Kidney epithelial cell (primary cell): ENCODE measurements around the gene LSM14A. TPM values are rescaled to one million over a fixed set of nuclear protein-coding genes. Genes with fewer than 3 reads are reported as not detected.
"Not testable (repeated sequence)": the region's sequence is repeated elsewhere in the genome, so short reads cannot be mapped to it uniquely, and the experiment has no call there.

Source experiments
- DNase-seq: peaks from one replicate; pipeline ENCODE4 v3.0.0-alpha.2; 2010; ENCODE audit warnings: low read depth
- H3K27me3 ChIP-seq: 2 replicates; pipeline ENCODE4 v1.6.0; 2011; ENCODE audit warnings: low read length; ENCODE audit not compliant: control insufficient read depth, insufficient read depth
- H3K36me3 ChIP-seq: 2 replicates; pipeline ENCODE4 v1.5.1; 2011; ENCODE audit warnings: low read length; ENCODE audit not compliant: control insufficient read depth, insufficient read depth
- H3K4me3 ChIP-seq: 2 replicates; pipeline ENCODE4 v1.5.1; 2011; ENCODE audit warnings: low read depth, mild to moderate bottlenecking, control low read depth, low read length
- total RNA-seq: library from RNA; depleted of rRNA; stranded (reverse); fragments of >200 nt; gene quantifications from 2 replicates; pipeline ENCODE4 v1.2.3, GENCODE V29; 2015
- TF ChIP-seq, protein P1 (sequence below): IDR thresholded peaks from 2 replicates; pipeline ENCODE4 v1.5.1; 2011; ENCODE audit warnings: mild to moderate bottlenecking, moderate library complexity, low read length, control low read depth, inconsistent platforms; ENCODE audit not compliant: insufficient read depth, poor library complexity, severe bottlenecking

Gene LSM14A
- total RNA-seq, 1 donor from 2014 or later, result 105 TPM

DNA sequence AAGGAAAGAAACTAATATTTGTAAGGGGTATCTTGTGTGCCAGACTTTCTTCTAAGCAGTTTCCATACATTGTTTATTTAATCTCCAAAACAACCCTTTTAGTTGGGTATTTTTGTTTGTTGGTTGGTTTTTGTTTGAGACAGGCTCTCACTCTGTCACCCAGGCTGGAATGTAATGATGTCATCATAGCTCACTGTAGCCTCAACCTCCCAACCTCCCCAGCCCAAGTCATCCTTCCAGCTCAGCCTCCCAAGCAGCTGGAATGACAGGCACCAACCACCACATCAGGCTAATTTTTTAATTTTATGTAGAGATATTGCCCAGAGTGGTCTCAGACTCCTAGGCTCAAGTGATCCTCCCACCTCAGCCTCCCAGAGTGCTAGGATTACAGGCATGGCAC is 41.2 kb upstream of the LSM14A start:
- TF ChIP-seq, protein P1, sequence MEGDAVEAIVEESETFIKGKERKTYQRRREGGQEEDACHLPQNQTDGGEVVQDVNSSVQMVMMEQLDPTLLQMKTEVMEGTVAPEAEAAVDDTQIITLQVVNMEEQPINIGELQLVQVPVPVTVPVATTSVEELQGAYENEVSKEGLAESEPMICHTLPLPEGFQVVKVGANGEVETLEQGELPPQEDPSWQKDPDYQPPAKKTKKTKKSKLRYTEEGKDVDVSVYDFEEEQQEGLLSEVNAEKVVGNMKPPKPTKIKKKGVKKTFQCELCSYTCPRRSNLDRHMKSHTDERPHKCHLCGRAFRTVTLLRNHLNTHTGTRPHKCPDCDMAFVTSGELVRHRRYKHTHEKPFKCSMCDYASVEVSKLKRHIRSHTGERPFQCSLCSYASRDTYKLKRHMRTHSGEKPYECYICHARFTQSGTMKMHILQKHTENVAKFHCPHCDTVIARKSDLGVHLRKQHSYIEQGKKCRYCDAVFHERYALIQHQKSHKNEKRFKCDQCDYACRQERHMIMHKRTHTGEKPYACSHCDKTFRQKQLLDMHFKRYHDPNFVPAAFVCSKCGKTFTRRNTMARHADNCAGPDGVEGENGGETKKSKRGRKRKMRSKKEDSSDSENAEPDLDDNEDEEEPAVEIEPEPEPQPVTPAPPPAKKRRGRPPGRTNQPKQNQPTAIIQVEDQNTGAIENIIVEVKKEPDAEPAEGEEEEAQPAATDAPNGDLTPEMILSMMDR, result no peak
- no peaks in the 10 kb centered on the region for H3K27me3 ChIP-seq
- no peak for DNase-seq
- no peaks in the 10 kb centered on the region for H3K36me3 ChIP-seq
- H3K4me3 ChIP-seq, result no peak overlapping the region

DNA sequence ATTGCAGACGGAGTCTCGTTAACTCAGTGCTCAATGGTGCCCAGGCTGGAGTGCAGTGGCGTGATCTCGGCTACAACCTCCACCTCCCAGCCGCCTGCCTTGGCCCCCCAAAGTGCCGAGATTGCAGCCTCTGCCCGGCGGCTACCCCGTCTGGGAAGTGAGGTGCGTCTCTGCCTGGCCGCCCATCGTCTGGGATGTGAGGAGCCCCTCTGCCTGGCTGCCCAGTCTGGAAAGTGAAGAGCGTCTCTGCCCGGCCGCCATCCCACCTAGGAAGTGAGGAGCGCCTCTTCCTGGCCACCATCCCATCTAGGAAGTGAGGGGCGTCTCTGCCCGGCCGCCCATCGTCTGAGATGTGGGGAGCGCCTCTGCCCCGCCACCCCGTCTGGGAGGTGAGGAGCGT is 40.2 kb upstream of the LSM14A start:
- not testable (repeated sequence) for H3K36me3 ChIP-seq, DNase-seq, H3K4me3 ChIP-seq, H3K27me3 ChIP-seq

DNA sequence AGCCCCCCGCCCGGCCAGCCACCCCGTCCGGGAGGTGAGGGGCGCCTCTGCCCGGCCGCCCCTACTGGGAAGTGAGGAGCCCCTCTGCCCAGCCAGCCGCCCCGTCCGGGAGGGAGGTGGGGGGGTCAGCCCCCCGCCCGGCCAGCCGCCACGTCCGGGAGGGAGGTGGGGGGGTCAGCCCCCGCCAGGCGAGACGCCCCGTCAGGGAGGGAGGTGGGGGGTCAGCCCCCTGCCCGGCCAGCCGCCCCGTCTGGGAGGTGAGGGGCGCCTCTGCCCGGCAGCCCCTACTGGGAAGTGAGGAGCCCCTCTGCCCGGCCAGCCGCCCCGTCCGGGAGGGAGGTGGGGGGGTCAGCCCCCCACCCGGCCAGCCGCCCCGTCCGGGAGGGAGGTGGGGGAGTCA is 39.6 kb upstream of the LSM14A start:
- DNase-seq, result not testable (repeated sequence)

DNA sequence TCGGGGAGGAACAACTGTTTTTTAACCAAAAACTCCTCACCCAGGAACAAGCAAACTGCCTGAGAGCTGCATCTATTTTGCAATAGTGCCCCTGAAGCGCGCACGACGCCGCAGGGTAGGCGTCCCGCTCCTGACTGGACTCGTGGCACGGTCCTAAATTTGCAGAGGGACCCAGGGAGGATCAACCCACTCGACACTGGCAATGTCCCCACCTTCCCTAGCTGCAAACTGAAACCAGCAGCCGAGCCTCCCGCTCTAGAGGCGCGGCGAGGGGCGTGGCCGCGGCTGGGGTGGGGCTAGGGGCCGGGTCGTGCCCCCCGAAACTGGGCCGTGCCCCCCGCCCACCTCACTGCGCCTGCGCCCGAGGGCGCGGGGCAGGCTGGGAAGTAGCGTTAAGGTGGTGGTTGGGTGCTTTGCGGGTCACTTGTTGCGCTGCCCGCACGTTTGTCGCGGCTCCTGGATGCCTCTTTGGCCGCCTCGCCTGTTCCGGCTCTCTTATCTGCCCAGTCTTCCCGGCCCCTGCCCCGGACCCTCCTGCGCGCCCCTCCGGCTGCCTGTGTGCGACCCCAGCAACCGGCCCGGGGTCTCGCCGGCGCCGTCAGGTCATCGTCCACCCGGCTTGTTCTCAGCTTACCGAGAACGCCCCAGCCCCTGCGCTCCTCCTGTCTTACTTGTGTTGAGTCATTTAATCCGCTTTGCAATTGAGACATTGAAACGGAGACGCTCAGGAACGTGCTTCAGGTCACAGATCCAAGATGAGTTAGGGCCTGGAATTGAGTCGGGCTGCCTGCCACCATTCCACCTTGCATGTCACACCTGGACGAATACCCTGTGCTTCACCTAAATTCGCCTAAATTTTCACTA is 37.9 kb upstream of the LSM14A start:
- Histone ChIP-seq H3K27me3 (no peaks in the 10 kb centered on the region), H3K4me3 (peak overlapping the region; percentile 72), H3K36me3 (no peaks in the 10 kb centered on the region)
- TF ChIP-seq, protein P1, result no peak
- no peak for DNase-seq

More for the DNA sequence above, 39.6 kb upstream of the LSM14A start:
- H3K4me3 ChIP-seq, H3K27me3 ChIP-seq, H3K36me3 ChIP-seq: not testable (repeated sequence)

DNA sequence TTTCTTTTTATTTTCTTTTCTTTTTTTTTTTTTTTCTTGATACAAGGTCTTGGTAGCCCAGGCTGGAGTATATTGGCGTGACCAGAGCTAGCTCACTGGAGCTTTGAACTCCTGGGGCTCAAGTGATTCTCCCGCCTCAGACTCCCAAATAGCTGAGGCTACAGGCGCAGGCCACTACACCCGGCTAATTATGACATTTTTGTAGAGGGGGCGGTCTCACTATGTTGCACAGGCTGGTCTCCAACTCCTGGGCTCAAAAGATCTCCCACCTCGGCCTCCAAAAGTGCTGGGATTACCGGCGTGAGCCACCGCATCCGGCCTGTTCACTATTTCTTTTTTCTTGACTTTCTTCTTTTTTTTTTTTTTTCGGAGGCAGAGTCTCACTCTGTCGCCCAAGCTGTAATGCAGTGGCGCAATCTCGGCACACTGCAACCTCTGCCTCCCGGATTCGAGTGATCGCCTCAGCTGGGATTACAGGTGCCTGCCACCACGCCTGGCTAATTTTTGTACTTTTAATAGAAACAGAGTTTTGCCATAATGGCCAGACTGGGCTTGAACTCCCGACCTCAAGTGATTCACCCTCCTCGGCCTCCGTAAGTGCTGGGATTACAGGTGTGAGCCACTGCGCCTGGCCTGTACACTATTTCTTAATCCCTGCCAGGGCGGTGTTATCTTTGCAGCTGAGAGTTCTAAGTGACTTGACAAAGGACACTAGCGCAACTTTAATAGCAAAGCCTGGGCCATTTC is 37.1 kb upstream of the LSM14A start:
- Histone ChIP-seq H3K27me3 (no peaks in the 10 kb centered on the region), H3K4me3 (peak overlapping the region; percentile 72), H3K36me3 (no peaks in the 10 kb centered on the region)
- TF ChIP-seq, protein P1, result no peak
- DNase-seq, result no peak

DNA sequence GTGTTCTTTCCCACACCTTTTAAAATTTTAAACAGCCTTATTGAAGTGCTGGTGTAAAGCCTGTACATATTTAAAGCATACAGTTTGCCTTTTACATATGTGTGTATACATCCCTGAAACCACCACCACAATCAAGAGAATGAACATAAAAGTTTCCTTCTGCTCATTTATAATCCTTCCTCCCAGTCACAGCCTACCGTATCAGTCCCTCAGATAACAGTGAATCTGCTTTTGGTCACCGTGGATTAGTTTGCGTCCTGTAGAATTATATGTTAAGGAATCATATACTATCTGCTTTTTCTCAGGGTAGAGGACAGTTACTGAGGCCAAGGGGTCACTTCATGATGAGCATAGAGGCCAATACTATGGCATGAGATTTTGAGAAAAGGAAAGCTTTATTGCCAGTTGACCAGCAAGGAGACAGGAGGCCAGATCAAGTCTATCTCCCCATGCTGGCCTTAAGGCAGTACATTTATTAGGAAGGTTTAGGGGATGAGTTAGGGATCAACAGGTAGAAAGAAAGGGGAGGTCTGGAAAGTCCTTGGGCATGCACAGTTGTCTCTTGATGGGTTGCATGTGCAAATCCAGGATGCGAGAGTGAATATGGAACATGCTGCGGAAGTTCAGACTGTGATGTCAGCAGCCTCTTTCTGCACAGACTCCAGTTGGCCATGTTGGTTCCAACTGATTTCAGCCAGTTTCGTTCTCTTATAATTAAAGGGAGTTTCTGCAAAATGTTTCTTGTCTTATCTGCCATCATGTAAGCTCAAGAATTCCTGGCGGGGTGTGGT is 36.3 kb upstream of the LSM14A start:
- H3K4me3 ChIP-seq, result no peak overlapping the region
- TF ChIP-seq, protein P1, result no peak
- DNase-seq, result no peak
- no peaks in the 10 kb centered on the region for H3K36me3 ChIP-seq
- no peaks in the 10 kb centered on the region for H3K27me3 ChIP-seq
